Prostate gland (tissue), 2 donors: ENCODE results near the gene POU2AF3.

Source experiments
- POLR2AphosphoS5 ChIP-seq: sonication (generic); formaldehyde crosslinking; IDR thresholded peaks from one replicate; pipeline ENCODE4 v1.6.1; 2017; ENCODE audit warnings: antibody characterized with exemption
- TF ChIP-seq, protein P1 (sequence below), 4 experiments: fragments of 200-600 bp in 2 of 4; fragments of 450-650 bp in 2 of 4; sonication (generic) in 2 of 4; IDR thresholded peaks; 1 replicate in 3 of 4; 2 replicates in 1 of 4; pipeline ENCODE4 v1.5.1; 2016 to 2019; ENCODE audit warnings: antibody characterized with exemption in 4 of 4, mild to moderate bottlenecking in 2 of 4, moderate library complexity in 2 of 4

GRCh38 chr11:111272420-111272819 is 25.9 kb upstream of the POU2AF3 start:
- TF ChIP-seq, protein P1, sequence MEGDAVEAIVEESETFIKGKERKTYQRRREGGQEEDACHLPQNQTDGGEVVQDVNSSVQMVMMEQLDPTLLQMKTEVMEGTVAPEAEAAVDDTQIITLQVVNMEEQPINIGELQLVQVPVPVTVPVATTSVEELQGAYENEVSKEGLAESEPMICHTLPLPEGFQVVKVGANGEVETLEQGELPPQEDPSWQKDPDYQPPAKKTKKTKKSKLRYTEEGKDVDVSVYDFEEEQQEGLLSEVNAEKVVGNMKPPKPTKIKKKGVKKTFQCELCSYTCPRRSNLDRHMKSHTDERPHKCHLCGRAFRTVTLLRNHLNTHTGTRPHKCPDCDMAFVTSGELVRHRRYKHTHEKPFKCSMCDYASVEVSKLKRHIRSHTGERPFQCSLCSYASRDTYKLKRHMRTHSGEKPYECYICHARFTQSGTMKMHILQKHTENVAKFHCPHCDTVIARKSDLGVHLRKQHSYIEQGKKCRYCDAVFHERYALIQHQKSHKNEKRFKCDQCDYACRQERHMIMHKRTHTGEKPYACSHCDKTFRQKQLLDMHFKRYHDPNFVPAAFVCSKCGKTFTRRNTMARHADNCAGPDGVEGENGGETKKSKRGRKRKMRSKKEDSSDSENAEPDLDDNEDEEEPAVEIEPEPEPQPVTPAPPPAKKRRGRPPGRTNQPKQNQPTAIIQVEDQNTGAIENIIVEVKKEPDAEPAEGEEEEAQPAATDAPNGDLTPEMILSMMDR (IDR thresholded peaks at IDR 0.05), result no peak
- no peak for TF ChIP-seq POLR2AphosphoS5
